Occipital lobe (tissue), 2 donors: Measurements from ENCODE around the gene RTF2. TPM values are rescaled to one million over a fixed set of nuclear protein-coding genes. Genes with fewer than 3 reads are reported as not detected.

Source experiments
- DNase-seq: peaks from one replicate; lab custom pipeline; 2025; lab: John Stamatoyannopoulos, UW
- total RNA-seq: library from RNA; depleted of rRNA; stranded (reverse); fragments of >200 nt; gene quantifications from one replicate; pipeline ENCODE4 v1.2.3, GENCODE V29; 2014

RTF2 gene
- total RNA-seq, 1 donor from 2014 or later: 51.3 TPM

- no peak for DNase-seq
Measured at GRCh38 chr20:56438284-56438683, 30.1 kb upstream of the RTF2 start.

DNA sequence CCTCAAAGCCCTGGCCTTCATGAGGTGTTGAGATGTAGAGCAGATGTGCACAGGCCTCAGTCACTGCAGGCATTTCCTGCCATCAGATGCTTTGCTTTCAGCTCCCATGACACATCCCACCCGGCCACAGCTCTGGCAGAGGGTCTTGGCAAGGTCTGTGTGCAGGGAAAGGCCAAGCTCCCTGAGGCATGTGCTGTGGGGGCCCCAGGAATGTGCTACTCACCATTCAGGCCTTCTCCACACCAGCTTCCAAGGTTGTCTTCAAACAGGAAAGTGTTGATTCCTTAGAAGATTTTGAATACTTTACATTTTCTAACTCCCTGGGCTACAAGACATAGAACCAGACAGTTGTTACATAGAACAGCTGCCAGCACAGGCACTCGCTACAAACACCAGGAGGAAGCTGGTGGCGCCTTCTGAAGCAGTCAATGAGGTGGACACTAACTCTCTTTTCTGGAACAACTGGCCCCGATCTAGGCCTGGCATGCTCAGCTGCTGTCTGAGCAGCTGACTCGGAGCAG is 28.6 kb upstream of the RTF2 start:
- DNase-seq: no peak

DNA sequence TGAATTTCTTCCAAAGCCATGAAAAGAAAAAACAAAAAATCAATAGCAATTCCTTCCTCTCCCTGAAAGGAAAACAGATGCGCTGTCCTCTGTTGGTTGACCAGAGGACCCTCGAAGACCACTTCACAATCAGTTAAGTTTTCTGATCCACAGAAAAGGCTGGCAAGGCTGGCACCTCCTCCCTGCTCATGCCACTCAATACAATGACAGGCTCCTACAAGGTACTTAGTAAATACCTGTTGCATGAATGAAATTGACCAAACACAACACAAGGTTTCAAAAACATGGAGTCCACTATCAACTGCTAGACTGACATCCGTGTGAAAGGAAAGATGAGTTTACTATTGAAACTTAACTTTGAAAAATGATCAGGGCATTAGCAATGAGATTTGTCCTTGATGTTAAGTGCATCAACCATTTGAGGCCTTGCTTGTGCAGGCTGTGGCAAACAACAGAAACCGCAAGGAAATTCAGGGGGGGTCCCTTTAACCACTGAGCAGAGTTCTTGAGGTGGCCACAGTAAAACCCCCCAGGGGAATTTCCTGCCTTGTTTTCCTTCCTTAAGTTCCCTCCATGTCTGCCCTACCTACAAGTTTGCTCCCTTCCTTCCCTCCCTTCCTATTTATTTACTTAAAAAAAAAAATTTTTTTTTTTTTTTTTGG is 27.9 kb upstream of the RTF2 start:
- no peak for DNase-seq

- no peak for DNase-seq
Measured at GRCh38 chr20:56442389-56443365, 25.8 kb upstream of the RTF2 start.

GRCh38 chr20:56443654-56444540 is 24.5 kb upstream of the RTF2 start:
- no peak for DNase-seq

DNA sequence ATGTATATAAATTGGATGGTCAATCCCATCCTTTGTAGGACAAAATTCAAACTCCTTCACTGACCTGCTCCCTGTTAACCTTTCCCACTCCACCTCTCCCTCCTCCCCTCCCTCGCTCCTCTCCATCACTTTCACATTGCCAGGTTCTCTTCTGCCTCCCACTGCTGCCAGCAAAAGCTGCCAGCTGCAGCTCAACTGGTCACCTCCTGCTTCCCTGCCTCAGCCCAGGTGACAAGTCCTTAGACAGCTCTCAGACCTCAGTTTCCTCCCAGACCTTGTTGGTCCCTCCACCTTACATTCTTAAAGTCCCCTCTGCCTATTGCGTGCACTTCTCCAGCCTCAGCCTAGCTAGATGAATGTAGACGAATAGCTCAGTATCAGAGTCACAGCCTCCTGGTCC is 23.3 kb upstream of the RTF2 start:
- no peak for DNase-seq

GRCh38 chr20:56445540-56445939 is 22.9 kb upstream of the RTF2 start:
- DNase-seq: no peak

DNA sequence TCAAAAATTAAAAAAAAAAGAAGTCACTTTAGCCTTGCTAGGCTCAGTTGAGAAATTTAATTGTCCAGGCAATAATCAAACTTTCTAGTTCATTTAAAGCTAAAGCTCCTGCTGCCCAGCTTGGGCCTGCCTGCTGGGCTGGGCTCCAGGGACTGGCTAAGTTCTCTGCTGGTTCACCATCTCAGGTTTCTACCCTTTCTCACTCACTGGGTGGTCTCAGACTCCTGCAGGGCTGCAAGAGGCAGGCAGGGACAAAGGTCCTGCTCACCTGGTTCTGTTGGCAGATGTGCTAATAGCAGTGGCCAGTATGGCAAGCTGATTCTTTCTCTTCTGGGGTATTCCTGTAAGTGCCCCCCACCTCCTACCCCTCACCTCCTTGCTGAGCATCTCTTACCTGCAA is 21.2 kb upstream of the RTF2 start:
- no peak for DNase-seq

- no peak for DNase-seq
Measured at GRCh38 chr20:56449459-56449858, 19.0 kb upstream of the RTF2 start.

DNA sequence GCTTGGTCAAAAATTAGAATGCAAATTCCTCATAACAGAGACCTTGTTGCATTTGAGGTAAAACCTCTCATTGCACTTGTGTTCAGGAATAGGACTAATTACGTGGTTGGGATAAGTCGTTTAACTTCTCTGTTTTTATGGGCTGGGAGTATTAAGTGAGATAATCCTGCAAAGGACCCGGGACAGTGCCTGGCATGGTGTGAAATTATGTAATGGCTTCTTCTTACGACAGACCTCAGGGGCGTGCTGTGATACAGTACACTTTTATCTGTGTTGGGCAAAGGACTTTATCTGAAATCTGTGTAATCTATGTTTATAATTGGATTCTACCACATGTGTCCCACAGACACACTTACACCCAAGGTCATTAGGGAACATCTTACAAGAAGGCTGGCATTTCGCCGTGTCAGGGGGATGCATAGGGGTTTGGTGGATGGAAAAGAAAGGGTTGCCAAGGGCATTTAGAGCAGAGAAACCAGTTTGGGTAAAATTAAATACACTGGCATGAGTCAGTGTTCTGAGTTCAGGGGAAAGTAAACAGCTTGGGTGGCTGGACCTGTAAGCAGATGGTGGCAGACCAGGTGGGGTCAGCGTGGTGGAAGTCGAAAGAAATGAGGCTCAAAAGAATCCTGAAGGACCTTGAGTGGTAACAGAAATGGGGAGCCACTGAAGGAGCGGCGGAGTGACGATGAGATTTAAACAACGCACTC is 17.2 kb upstream of the RTF2 start:
- DNase-seq: no peak

DNA sequence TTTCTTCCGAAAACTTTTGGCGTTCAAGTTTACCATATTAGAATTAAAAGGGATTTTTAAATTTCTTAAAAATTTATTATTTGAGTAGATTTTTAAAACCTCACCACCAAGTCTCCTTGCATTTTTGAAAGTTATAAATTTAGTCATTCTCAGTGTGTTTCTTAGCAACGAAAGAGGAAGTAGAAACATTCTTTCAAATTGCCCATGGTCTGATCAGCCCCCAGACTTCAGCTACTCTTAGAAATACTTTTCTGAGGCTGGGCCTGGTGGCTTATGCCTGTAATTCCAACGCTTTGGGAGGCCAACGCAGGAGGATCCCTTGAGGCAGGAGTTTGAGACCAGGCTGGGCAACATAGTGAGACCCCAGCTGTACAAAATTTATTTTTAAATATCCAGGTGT is 15.1 kb upstream of the RTF2 start:
- DNase-seq: no peak

GRCh38 chr20:56454754-56455153 is 13.7 kb upstream of the RTF2 start:
- DNase-seq: no peak

DNA sequence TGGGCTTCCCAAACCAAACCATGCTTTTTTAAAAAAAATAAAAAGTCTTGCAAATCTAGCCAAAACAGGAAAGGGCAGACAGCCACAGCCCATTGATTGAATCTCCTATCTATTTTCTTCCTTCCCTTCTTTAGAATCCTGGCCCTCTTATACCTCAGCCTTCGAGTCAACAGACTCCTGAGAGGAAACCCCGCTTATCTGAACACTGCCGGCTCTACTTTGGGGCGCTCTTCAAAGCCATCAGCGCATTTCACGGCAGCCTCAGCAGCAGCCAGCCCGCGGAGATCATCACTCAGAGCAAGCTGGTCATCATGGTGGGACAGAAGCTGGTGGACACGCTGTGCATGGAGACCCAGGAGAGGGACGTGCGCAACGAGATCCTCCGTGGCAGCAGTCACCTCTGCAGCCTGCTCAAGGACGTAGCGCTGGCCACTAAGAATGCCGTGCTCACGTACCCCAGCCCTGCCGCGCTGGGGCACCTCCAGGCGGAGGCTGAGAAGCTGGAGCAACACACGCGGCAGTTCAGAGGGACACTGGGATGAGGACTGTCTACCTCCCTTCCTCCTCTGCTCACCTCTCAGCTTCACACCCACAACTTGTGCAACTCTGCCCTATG is 10.1 kb upstream of the RTF2 start:
- no peak for DNase-seq

- DNase-seq: no peak
Measured at GRCh38 chr20:56460459-56460858, 8.0 kb upstream of the RTF2 start.

DNA sequence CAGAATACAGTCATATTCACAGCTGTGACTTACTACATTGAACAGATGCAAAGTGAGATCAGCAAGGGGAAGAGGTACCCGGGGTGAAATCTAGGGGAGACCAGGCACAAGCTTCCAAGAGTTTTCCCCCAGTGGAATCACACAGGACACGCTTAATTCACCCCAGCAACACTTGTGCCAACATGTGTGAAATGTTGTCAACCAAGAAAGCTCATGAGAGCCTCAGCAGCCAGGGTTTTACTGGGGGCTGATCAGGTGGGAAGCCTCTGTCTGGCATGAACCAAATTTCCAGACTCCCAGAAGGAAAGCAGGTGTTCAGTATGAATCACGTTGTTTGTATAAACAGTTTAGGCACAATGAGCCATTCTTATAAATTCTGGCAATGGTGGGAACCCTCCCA is 6.9 kb upstream of the RTF2 start:
- DNase-seq: no peak

GRCh38 chr20:56463428-56463827 is 5.0 kb upstream of the RTF2 start:
- DNase-seq: no peak

DNA sequence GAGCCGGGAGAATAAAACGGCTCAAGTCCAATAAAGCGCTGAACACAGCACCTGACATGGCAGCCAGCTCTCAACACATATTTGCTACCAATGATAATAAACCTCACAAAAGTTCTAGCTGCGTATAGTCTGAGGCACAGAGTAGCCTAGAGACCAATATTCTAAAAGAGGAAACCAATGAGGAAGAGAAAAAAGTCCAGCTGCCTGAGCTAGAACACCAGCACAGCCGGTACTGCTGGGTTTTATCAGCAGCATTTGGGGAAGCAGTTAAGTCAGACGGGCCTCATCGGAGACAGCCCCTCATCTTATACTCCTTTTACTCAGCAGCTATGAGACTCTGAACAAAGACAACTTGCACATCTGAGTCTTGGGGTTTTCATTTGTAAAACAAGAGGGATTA is 2.4 kb upstream of the RTF2 start:
- no peak for DNase-seq

DNA sequence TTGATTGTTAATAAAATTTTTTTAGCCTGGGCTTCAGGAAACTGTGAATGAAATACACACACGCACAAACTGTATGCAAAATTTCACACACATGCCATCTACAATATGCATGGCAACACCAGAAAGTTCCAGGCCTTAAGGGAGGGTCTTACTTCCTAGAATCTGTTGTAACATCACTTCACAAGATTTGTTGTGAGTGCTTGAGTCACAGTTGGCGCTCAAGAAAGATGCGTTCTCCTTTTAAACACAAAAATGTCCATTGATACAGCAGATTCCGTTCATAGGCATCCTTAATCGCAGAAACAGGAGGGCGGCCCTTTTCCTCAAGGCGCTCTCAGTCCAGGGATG is 485 bp upstream of the RTF2 start:
- DNase-seq: no peak

DNA sequence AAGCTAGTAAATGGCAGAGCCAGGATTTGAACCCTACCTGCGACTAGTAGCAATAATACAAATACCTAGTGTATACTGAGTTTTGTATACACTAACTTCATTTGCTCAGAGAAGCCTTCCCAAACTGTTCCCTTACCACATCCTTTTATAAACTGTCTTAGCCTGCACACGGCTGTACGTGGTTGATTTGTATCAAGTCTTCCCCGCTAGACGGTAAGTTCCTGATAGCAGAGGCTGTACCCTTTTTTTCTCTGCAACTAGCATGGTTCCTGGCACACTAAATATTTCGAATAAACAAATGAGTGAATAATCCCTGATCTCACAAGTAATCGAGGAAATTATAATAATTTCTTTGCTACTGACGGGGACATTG is 636 bp downstream of the RTF2 start:
- DNase-seq: no peak

DNA sequence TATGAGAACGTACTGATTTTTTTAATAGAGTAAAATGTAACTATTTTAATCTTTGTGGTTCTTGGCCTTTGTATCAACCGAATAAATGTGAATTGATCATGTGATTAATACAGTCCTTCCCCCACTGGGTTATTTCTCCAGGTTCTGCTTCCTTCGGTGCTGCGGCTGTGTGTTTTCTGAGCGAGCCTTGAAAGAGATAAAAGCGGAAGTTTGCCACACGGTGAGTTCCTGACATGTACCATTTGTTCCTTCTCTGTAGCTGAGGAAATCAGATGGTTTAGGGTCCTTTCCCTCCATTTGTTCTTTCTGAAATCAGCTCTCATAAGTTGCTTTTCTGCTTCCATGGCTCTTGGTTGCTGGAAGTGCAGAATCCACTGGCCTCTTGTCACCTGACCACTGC is 15.5 kb downstream of the RTF2 start:
- no peak for DNase-seq

- DNase-seq: no peak
Measured at GRCh38 chr20:56487216-56487615, 18.8 kb downstream of the RTF2 start.
